NCI-H446 treated with DMSO at 0.1 percent for 48 hours (cell line): ENCODE measurements around the gene FAM170B.

ENCODE experiments used
- DNase-seq: peaks from one replicate; lab custom pipeline; 2025; lab: John Stamatoyannopoulos, UW

FAM170B gene

GRCh38 chr10:49152037-49152436 is 18.2 kb upstream of the FAM170B start:
- DNase-seq, result no peak

GRCh38 chr10:49151481-49151880 is 17.7 kb upstream of the FAM170B start:
- DNase-seq, result no peak

GRCh38 chr10:49151025-49151445 is 17.2 kb upstream of the FAM170B start:
- no peak for DNase-seq

- DNase-seq, result no peak
These were observed 16.6 kb upstream of the FAM170B start for GRCh38 chr10:49150426-49150825.

- DNase-seq, result no peak
These were observed 16.1 kb upstream of the FAM170B start for GRCh38 chr10:49149881-49150280.

GRCh38 chr10:49144058-49144720 is 10.4 kb upstream of the FAM170B start:
- no peak for DNase-seq

GRCh38 chr10:49143249-49143648 is 9.4 kb upstream of the FAM170B start:
- DNase-seq, result no peak

GRCh38 chr10:49141541-49142332 is 7.9 kb upstream of the FAM170B start:
- DNase-seq, result no peak

- no peak for DNase-seq
These were observed 6.7 kb upstream of the FAM170B start for GRCh38 chr10:49140304-49141177.

GRCh38 chr10:49139846-49140195 is 6.0 kb upstream of the FAM170B start:
- no peak for DNase-seq

GRCh38 chr10:49139028-49139845 is 5.4 kb upstream of the FAM170B start:
- no peak for DNase-seq

GRCh38 chr10:49138361-49138891 is 4.6 kb upstream of the FAM170B start:
- no peak for DNase-seq

GRCh38 chr10:49136525-49136924 is 2.7 kb upstream of the FAM170B start:
- DNase-seq, result no peak

- DNase-seq, result no peak
These were observed 1.9 kb upstream of the FAM170B start for GRCh38 chr10:49135575-49136313.

GRCh38 chr10:49134327-49134726 is 506 bp upstream of the FAM170B start:
- no peak for DNase-seq

- DNase-seq, result no peak
These were observed 1.5 kb downstream of the FAM170B start for GRCh38 chr10:49132362-49132737.

- no peak for DNase-seq
These were observed 2.1 kb downstream of the FAM170B start for GRCh38 chr10:49131507-49132361.

GRCh38 chr10:49129376-49129775 is 4.4 kb downstream of the FAM170B start:
- no peak for DNase-seq

GRCh38 chr10:49128854-49129253 is 5.0 kb downstream of the FAM170B start:
- no peak for DNase-seq
